Activated B cell treated with CpG ODN at 0.5 μM for 24 hours (primary cell): Measurements from ENCODE around the gene GUCY1A2. TPM values are rescaled to one million over a fixed set of nuclear protein-coding genes. Genes with fewer than 3 reads are reported as not detected.

Experiments used
- ATAC-seq: fragments of 200-7000 bp; cut with Tn5 transposase; one replicate; pipeline ENCODE4 v1.10.0; 2021; ENCODE audit warnings: low read depth, mild to moderate bottlenecking, moderate library complexity
- CTCF ChIA-PET: fragments of 350-600 bp; sonication (Branson Sonifier 250); formaldehyde crosslinking; loops from one replicate; lab custom pipeline; 2021; ENCODE audit warnings: antibody characterized with exemption; lab: Charles Lee
- POLR2A ChIA-PET: fragments of 350-600 bp; sonication (Branson Sonifier 250); formaldehyde crosslinking; loops from one replicate; lab custom pipeline; 2021; ENCODE audit warnings: antibody characterized with exemption; lab: Charles Lee
- DNase-seq: peaks from one replicate; pipeline ENCODE4 v3.0.0; 2022
- H3K27ac Mint-ChIP-seq: one replicate; pipeline ENCODE4 v1.8.0; 2020; ENCODE audit warnings: mixed read lengths
- H3K27me3 Mint-ChIP-seq: one replicate; pipeline ENCODE4 v1.8.0; 2021; ENCODE audit warnings: mixed read lengths
- H3K36me3 Mint-ChIP-seq: one replicate; pipeline ENCODE4 v1.8.0; 2021; ENCODE audit warnings: low read depth, mixed read lengths
- H3K4me1 Mint-ChIP-seq: one replicate; pipeline ENCODE4 v1.8.0; 2021; ENCODE audit warnings: mixed read lengths
- H3K4me3 Mint-ChIP-seq: one replicate; pipeline ENCODE4 v1.8.0; 2020; ENCODE audit warnings: mild to moderate bottlenecking, mixed read lengths
- H3K9me3 Mint-ChIP-seq: one replicate; pipeline ENCODE4 v1.8.0; 2020; ENCODE audit warnings: mixed read lengths
- CTCF ChIP-seq: fragments of 200-600 bp; IDR thresholded peaks from one replicate; pipeline ENCODE4 v1.8.0; 2022; ENCODE audit warnings: antibody characterized with exemption, mild to moderate bottlenecking
- intact Hi-C: fragments of 100-400 bp; cut with micrococcal nuclease; formaldehyde crosslinking; loops from one replicate; pipeline ENCODE4 v1.15.1; 2024
- total RNA-seq: library from RNA; stranded (reverse); gene quantifications from 2 replicates; pipeline ENCODE4 v1.2.3, GENCODE V29; 2022

Gene GUCY1A2
- total RNA-seq, 1 donor from 2014 or later, result not detected

GRCh38 chr11:106683435-106683834, 334.8 kb downstream of the GUCY1A2 start:
- Mint-ChIP-seq H3K9me3 (no peaks in the 10 kb centered on the region), H3K4me1 (no peaks in the 10 kb centered on the region), H3K27me3 (no peaks in the 10 kb centered on the region), H3K36me3 (no peaks in the 10 kb centered on the region), H3K4me3 (no peak overlapping the region), H3K27ac (no peak overlapping the region)
- ChIA-PET CTCF (no interaction called here), POLR2A (no interaction called here)
- DNase-seq, result no peak
- no peak for ATAC-seq
- TF ChIP-seq CTCF, result no peak
- intact Hi-C loops, result no loop called here

GRCh38 chr11:106681435-106681834, 336.8 kb downstream of the GUCY1A2 start:
- no peak for TF ChIP-seq CTCF
- CTCF ChIA-PET, result no interaction called here

GRCh38 chr11:106679581-106679980, 338.7 kb downstream of the GUCY1A2 start:
- POLR2A ChIA-PET, result no interaction called here
- TF ChIP-seq CTCF, result no peak
- no peaks in the 10 kb centered on the region for H3K36me3 Mint-ChIP-seq
- DNase-seq (no peak), ATAC-seq (no peak)
- CTCF ChIA-PET, result no interaction called here
- no peaks in the 10 kb centered on the region for H3K27me3 Mint-ChIP-seq
- no peaks in the 10 kb centered on the region for H3K4me1 Mint-ChIP-seq
- no peak overlapping the region for H3K27ac Mint-ChIP-seq
- H3K9me3 Mint-ChIP-seq, result no peaks in the 10 kb centered on the region
- intact Hi-C loops, result no loop called here
- H3K4me3 Mint-ChIP-seq, result no peak overlapping the region

More at GRCh38 chr11:106681435-106681834, 336.8 kb downstream of the GUCY1A2 start:
- POLR2A ChIA-PET, result no interaction called here
- H3K27ac Mint-ChIP-seq, result no peak overlapping the region
- no peaks in the 10 kb centered on the region for H3K27me3 Mint-ChIP-seq
- intact Hi-C loops, result no loop called here
- DNase-seq, result no peak
- H3K36me3 Mint-ChIP-seq, result no peaks in the 10 kb centered on the region
- H3K4me1 Mint-ChIP-seq, result no peaks in the 10 kb centered on the region
- no peak for ATAC-seq
- H3K9me3 Mint-ChIP-seq, result no peaks in the 10 kb centered on the region
- H3K4me3 Mint-ChIP-seq, result no peak overlapping the region

DNA sequence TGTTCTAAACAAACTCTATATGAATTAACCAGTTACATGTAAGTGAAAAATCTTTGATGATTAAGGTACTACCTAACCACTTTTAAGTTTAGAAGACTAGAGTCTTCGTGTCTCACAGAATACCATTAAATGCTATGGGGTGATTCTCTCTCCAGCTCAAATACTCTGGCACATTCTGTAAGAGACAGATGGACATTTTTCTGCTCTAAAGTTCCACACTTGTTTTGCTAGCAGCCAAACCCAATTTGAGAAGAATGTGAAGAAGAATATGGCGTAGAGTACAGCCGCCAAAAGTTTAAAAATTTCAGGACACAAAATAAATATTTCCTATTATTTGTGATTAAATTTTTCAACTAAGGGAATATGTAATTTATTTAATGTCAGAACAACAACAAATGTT, 339.1 kb downstream of the GUCY1A2 start:
- Mint-ChIP-seq H3K27me3 (no peaks in the 10 kb centered on the region), H3K36me3 (no peaks in the 10 kb centered on the region), H3K27ac (no peak overlapping the region), H3K4me1 (no peaks in the 10 kb centered on the region), H3K9me3 (no peaks in the 10 kb centered on the region), H3K4me3 (no peak overlapping the region)
- no peak for TF ChIP-seq CTCF
- ChIA-PET CTCF (no interaction called here), POLR2A (no interaction called here)
- DNase-seq, result no peak
- no peak for ATAC-seq
- intact Hi-C loops, result no loop called here

GRCh38 chr11:106670069-106670468, 348.2 kb downstream of the GUCY1A2 start:
- Mint-ChIP-seq H3K36me3 (no peaks in the 10 kb centered on the region), H3K4me1 (no peaks in the 10 kb centered on the region), H3K4me3 (no peak overlapping the region), H3K27me3 (no peaks in the 10 kb centered on the region), H3K9me3 (no peaks in the 10 kb centered on the region), H3K27ac (no peak overlapping the region)
- ChIA-PET CTCF (no interaction called here), POLR2A (no interaction called here)
- ATAC-seq, result no peak
- TF ChIP-seq CTCF, result no peak
- no peak for DNase-seq
- intact Hi-C loops, result no loop called here
